H4 (cell line): ENCODE data around the gene TACC2. TPM values are rescaled to one million over a fixed set of nuclear protein-coding genes. Genes with fewer than 3 reads are reported as not detected.

Source experiments
- DNase-seq: peaks from one replicate; pipeline ENCODE4 v3.0.0-alpha.2; 2015; ENCODE audit warnings: low spot score
- total RNA-seq: library from RNA; depleted of rRNA; stranded (reverse); fragments of >200 nt; shearing (Covaris generic); gene quantifications from 2 replicates; pipeline ENCODE4 v1.2.3, GENCODE V29; 2014

TACC2 gene
- total RNA-seq, 1 experiment from 2014 or later: 1.8 TPM

DNA sequence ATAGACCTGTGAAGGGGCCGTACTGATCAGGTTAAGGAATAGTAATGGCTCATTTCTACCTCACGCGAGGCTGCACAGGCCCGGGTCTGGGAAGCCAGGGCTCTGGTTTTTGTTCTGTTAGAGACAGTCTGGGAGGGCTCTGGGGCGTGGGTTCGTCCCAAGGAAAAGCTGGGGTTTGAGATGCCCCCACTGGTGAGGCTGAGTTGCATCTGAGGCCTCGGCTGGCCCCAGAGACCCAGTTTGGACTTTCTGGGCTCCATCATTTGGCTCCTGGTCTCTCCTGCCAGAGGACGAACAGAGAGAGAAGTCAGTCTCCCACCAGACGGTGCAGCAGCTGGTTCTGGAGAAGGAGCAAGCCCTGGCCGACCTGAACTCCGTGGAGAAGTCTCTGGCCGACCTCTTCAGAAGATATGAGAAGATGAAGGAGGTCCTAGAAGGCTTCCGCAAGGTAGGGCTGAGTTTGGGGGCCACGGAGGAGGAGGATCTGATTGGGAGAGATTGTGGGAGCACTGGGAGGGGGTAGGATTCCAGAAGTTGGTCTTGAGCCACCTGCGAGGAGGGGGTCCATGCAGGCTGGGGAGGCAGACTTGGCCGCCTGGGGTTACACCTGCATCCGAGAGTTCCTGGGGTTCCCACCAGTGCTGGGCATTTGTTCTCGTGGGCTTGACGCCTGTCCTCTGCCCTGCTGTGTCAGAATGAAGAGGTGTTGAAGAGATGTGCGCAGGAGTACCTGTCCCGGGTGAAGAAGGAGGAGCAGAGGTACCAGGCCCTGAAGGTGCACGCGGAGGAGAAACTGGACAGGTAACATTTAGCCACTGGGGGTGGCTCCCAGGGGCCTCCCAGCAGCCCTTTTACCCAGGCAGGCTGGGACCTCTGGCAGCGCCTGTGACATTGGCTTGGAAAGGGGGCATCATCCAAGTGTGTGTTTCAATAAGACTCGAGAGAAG, 259.7 kb downstream of the TACC2 start:
- no peak for DNase-seq

DNA sequence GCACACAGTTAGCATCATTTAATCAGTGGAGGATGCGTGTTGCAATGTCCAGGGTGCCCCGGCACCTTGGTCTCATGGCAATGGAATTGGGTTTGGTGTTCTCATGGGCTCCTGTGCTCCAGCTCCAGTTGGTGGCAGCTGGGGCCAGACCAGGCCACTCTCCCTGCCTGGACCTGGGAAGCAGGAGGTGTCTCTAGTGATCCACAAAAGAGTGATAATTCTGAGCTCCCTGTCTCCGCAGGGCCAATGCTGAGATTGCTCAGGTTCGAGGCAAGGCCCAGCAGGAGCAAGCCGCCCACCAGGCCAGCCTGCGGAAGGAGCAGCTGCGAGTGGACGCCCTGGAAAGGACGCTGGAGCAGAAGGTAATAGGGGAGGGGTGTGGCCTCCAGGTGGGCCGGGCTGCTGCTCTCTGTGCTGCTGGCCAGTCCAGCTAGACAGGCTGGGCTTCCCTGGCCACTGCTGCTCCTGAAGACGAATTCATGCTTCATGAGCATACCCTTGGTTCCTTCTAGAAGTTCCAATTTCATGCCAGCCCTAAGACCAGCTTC, 260.4 kb downstream of the TACC2 start:
- DNase-seq: no peak

DNA sequence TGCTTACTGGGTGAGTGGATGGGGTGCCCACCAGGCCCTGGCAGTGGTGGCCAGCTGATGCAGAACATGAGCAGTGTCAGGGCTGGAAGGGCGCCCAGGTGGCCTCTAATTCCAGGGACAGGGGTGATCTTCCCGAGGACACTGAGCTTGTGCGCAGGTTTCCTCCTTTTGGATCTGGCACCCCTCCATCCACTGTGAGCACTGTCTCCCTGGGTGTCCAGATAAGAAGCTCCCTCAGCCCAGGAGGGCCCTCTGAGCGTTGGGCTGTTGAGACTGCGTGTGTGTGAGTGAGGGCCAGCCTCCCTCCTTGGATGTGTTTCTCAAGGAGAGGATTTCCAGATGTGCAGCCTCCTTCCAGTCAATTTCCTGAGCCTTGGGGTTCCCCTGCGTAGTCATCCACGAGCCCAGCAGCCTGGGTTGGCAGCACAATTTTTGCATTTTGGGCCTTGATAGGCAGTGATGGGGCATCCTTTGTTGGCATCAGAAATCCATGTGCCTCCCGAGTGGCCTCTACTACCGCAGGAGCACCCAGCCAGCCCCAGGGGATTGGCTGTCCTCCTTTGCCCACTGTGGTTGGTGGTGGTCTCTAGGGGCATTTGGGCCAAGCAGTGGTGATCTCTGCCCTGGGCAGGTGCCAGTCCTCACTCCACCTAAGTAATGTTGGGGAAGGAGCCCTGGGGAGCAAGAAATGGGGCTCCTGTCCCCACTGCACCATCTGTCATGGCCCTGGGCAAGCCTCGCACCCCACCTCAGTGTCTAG, 261.2 kb downstream of the TACC2 start:
- DNase-seq: no peak

DNA sequence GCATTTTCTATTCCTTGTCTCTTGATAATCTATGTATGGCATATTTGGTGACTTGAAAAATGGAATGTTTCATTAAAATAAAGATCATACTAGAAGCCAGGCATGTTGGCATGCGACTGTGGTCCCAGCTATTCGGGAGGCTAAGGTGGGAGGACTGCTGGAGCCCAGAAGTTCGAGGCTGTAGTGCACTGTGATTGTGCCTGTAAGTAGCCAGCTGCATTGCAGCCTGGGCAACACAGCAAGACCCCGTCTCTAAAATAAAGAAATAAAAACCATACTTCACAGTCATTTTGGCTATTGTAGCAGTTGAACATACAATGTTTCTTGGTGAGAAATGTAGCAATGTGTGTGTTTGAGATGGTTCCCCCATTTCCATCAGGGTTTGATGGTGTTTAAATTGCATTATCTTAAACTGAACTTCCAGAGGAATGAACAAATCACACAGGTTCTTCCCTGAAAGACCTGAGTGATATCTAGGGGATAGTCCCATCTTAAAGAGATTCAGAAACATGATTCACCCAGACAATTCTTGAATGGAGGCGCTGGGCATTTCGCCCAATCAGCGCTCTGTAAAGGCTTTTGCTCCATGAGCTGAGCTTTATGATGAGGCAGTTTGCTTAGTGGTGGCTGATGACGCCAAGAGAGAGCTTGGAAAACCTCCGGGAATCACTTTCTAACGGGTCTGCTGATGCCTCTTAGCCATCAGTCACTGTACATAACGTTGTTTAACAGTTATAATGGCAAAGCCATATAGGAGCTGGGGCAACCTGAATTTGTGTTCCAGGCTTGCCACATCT, 262.7 kb downstream of the TACC2 start:
- DNase-seq: no peak

DNA sequence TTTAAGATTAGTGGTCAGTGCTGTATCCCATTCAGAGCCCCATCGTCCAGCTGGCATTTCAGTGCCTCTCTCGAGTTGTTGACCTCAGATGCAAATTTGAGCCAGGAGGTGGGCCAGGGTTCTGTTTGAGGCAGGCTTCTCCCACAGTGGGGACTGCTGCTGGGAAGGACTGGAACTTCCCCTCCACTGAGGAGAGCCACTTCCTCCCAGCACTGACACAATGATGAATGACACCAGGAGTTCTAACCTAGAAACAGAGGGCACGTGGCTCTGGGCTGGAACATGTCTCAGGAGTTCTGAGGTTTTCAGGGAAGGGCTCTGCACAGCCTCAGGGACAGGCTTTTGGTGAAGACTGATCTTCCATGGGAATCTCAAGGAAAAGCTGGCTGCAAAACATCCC, 263.8 kb downstream of the TACC2 start:
- no peak for DNase-seq

DNA sequence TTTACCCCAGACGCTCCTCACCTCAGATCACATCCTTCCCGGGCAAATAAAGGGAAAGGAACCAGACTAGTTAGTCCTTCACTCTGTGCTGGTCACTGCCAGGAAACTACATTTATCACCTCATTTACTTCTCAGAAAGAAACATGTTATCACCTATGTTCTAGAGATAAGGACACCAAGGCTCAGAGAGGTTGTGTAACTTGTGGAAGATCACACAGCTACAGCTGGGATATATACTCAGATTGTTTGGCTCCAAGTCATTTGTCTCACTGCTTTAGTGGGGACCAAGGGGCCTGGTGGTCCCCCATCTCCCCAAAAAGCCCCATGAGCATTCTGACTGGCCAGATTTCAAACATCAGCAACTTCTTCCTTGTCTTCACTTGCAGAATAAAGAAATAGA, 264.6 kb downstream of the TACC2 start:
- no peak for DNase-seq

DNA sequence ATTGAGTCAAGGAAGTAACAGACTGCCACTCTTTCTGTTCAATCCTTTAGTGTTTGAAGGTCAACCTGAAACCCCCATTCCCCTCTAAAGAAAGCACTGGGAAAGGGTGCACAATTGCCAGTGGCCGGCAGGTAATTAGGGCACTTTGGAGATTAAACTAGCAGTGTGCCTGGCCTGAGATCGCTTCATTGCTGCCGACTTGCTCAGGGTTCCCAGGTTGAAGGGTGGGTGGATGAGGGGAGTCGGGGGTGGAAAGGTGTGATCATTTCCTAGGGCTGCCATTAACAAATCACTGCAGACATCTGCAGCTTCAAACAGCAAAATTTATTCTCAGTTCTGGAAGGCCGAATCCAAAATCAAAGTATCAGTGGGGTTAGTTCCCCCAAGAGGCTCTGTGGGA, 265.9 kb downstream of the TACC2 start:
- no peak for DNase-seq

DNA sequence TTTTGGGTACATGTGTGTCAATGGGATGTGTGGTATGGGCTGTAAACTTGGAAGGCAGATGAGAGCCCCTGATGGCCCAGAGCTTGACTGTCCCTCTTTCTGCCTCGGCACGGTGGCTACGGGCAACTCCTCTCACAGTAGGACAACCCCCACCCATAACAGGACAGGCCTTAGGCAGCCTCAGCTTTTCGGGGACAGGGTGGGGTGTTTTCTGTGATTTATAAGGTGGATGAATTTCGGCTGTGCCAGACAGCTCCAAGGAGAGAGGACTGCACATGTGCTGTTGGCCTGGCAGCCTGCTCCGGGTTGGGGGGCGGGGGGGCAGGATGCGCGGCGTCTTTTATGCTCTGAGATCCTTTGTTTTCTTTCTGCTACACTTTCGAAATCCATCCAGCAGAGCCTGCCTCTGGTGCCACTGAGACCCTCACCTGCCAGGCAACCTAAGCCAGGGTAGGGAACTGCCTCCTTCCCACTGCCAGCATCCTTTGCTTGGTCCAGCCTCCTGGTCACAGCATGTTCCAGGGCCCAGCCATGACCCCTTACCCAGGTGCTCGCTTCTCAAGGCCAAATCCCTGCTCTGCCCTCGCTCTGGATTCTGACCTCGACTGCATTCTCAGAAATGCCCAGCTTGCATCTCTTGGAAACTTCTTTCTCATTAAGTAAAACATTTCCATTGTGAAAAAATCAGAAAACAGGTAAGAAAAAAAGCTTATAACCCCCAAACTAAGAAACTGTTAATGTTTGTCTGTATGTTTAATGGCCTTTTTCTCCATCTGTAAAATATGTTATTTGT, 266.7 kb downstream of the TACC2 start:
- no peak for DNase-seq

DNA sequence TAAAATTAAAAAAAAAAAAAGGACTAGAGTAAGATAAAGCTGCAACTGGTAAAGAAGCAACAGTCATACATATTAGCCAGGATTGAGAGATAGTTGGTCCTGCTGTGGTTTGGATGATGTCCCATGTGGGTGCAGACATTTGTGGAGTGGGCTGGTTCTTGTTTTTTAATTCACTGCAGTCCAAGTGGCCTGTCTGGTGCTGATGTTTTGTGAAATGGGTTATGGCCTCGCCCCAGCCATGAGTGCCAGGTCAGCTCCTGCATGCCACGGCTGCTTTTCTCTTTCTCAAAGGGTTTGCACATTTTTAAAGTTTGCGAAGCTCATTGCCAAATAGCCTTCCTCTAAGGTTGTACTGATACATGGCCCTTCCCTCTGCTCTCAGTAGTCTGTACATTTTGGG, 268.1 kb downstream of the TACC2 start:
- DNase-seq: no peak

DNA sequence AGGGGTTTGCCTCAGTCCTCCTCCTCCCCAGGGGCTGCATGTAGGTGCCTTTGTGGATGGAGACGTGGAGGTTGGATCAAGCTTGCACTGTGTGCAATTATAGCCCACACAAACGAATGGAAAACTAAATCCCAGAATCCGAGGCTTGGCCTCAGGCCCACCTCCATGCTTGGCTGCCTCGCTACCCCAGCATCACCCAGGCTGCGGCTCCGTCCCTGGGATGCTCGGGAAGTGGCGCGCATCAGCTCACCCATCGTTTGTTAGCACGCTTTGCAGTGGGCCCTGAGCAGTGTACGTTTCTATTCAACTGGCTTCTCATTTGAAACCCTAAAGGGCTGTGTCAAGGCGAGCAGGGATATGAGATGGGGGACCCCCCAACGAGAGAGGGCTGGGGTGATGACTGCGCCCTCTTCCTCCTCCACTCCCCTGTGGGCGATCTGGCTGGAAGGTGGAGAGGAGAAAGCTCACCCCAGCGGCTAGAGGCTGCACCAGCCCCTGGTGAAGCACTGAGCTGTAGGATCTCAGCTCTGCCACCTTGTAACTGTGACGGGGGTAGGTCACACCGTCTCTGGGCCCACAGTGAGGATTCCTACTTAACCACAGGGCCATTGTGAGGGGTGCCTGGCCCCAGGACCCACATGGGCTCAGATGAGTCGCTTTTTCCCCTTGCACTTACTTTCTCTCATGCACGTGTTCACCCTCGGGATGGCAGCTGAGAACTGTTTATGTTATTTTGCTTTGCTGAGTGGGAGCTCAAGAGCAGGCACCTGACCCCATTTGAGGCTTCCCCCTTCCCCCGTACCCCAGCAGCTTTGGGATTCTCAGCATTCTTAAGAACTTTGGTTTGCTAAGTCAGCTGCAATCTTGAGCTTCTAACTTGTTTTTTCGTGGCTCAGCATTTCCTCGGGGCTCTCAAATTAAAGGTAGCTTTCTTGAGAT, 269.4 kb downstream of the TACC2 start:
- peak; percentile 25 for DNase-seq

DNA sequence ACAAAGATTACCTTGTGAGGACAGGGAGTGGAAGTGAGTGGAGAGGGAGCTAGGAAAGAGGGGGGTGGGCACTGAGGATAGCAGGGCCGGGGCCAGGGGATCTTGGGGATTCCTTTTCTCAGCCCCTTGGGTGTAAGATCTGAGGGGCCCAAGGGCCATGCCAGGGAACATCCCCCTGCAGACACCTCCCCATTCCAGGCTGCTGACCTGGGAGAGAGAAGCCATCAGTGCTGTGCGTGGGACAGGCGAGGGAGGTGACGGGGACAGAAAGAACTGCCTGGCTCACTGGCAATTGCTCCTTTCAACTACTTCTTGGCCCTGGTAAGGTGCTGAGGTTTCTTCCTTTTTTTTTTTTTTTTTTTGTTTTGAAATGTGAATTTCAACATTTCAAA, 270.1 kb downstream of the TACC2 start:
- DNase-seq: no peak

DNA sequence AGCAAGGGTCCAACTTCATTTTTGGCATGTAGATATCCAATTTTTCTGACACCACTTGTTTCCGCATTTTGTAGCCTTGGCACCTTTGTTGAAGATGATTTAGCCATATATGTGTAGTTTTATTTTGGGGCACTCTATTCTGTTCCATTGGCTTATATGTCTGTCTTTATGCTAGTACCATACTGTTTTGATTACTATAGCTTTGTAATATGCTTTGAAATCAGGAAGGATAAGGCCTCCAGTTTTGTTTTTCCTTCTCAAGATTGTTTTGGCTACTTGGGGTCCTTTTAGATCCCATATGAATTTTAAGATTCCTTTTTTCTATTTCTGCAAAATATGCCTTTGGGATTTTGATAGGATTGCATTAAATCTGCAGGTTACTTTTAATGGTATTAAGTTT, 272.6 kb downstream of the TACC2 start:
- DNase-seq: no peak

DNA sequence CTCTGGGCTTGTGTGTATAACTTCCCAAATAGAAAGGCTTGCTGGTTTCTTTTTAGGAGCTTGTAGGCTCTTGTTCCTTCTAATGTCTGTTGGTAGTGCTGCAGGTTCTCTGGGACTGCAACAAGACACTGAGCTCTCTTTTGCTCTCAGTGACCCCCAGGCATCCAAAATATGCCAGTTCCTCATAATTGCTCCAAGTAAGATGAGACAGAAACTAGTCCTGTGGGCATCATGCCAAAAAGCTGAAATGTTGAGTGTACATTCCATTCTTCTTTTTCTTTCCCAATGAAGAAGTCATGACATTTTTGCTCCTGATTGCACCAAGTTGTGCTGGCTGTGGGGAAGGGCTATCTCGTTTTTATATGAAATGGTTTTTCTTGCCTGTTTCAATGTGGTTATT, 275.0 kb downstream of the TACC2 start:
- peak; percentile 21 for DNase-seq

DNA sequence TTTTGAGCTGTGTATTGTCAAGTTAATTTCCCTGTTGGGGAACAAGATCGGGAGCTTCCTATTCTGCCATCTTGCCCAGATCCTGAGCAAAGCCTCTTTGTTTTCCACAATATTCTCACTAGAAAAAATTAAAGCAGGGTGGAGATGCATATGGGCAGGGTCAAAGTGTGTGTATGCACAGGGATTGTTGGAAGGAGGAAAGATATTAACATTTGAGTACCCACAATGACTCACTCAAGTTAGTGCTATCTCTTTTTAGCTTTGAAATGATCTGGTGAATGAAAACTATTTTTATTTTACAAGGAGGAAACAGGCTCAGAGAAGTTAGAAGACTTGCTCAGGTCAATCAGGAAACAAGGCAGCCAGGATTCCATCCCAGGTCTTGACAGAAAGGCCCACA, 275.5 kb downstream of the TACC2 start:
- no peak for DNase-seq

DNA sequence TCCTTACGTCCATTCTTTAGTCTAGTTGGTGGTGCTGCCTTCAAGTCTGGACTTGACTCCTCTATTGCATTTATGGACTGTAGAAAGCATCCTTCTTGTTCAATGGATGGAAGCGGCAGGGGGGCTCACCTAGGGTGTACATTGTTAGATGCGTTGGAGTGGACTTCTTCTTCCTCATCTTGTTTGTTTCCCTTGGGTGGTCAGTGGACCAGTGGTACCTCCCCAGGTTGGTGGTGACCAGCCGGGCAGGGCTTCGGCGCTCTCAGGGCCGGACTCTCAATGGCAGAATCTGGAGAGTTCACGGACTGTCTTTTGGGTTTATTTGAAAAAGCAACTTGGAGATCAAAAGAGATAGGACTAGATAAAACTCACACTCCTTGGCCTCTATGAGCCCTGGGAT, 276.0 kb downstream of the TACC2 start:
- DNase-seq: no peak

DNA sequence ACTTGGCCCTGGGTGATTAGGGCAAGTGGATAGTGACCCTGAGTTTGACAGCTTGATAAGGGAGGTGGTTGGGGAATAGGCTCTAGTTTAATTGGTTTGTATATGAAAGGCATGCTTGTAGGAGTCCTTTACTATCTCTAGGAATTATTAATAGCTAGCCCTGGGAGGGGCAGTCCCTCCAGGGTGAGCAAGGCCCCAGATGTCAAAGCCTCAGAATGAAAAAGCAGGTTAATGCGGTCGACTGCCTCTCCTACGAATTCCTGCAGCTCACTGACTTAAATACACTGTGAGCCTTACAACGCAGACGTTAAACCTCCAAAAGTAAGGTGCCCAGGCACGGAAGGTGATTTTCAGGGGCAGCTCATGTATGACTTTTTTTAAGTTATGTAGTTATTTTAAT, 276.9 kb downstream of the TACC2 start:
- DNase-seq: no peak

DNA sequence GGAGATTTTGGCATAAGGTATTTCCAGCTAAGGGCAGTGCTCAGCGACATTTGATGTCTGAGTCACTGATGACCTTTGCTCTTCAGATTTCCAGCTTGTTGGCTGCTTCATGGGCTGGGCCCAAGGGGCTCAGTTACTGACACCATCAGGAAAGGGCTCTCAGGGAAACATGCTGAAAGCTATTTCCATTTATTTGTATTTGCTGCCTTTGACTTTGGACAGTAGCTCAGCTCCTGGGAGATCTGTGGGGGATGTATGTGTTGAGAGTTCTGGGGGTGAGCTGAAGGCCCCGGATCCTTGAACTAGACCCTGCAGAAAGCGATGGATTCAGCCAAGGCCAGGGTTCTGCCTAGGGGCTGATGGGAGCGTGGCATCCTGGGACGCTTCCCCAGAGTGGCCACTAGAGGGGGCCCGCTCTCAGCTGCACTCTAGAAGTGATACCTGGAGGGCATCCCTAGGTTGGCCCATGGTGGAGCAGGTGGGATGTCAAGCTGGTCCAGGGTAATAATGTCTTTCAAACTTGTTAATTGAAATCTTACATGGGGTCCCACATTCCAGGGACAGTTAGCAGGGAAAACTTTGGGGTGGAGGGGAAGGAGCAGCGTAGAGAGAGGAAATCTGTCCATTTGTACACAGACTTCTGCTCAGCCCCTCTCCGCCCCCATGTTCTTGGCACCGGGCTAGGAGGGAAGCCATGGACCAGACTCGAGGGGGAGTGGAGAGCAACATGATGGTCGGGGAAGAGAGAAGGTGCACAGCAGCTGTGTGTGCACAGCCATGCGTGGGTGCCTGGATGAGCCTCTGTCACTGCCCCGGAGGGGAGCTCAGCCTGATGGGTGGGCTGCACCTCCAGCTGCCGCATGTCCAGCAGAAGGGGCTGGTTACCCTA, 279.1 kb downstream of the TACC2 start:
- peak; percentile 22 for DNase-seq

DNA sequence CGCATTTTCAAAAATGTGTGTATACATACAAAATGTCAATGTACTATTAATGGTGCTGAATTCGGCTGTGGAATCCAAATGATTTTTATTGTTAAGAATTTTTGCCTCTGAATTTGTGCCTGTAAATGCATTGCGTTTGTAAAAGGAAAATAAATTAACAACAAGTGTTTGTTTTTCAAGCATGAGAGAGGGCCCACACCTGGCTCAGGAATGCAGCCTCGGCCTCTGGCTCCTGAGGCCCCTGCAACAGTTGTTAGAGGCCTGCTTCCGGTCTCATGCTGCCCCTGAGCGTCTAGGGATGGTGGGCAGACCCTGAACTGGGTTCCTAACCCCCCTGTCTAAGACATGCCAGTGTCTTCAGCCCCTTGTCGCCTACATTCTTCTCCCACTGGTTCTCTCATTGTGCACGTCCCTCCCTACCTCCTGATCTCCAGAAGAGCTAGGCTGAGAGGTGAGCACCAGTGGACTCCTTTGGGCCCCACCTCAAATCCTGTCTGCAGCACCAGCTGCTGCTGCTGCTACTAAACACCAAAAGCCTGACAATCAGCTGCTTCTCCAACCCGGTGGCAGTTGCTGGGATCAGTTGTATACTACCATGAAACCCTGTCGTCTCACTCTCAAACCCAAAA, 280.2 kb downstream of the TACC2 start:
- DNase-seq: no peak
